Femur (tissue), 1 donor: ENCODE results near the gene ARNT2.

ENCODE experiments used
- DNase-seq: peaks from one replicate; pipeline ENCODE4 v3.0.0-alpha.2; 2017

ARNT2 gene

DNA sequence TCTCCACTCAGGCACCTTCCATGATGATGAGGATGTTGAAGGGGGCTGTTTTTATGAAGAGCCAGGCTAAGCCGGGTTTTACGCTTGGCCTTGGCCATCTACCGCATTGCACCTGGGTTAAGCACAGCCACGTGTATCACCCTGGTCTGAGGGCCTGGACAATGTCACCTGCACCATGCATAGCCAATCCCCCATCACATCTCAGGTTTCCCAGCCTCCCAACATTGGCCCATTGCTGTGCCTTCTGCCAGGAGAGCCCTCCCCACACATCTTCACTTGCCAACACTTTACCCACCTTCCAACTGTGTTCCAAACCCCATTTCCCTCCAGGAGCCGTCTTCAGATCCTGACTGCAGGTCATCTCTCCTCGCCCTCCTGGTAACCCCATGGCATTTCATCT is 155.6 kb downstream of the ARNT2 start:
- DNase-seq: no peak

DNA sequence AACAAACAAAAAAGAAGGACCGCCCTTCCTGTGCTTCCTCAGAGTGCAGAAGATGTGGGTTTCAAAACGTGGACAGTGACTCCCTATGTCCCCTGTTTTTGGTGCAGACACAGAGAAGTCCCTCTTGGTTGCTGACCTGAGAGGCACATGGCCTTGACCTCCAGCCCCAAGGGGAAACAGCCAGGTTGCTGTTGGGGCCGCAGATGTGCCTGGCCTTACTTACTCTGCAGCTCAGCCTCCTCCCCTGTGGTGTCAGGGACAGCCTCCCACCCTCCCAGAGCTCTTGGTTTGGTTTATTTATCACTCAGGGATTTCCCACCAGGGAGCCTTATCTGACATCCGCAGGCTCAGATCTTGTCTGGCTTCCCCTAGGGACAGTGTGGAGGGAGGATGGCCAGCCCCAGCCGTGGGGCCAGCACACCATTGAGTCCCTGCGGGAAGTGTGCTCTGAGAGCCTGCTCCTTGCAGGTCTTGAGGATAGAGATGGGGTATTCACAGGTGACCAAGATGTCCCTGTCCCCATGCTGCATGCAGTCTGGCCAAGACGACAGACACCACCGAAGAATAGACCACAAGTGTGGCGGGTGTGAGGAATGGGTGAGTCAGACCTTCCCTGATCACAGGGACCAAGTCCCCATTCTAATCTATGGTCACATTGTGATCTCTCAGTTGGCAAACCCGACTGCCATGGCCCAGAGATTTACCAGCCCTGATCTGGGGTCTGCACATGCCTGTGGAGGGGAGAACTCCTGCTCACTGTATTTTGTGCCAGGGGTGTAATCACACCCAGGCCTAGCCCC is 156.6 kb downstream of the ARNT2 start:
- DNase-seq: no peak

DNA sequence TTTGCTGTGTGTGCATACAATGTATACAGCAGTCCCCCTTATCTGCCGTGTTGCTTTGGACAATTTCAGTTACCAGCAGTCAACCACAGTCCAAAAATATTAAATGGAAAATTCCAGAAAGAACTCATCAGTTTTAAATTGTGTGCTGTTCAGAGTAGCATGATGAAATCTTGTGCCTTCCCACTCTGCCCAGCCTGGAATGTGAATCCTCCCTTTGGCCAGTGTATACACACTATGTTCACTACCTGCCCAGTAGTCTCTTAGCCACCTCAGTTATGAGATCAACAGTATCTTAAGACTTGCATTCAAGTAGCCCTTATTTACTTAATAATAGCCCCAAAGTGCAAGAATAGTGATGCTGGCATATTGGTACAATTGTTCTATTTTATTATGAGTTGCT is 157.3 kb downstream of the ARNT2 start:
- DNase-seq: no peak

DNA sequence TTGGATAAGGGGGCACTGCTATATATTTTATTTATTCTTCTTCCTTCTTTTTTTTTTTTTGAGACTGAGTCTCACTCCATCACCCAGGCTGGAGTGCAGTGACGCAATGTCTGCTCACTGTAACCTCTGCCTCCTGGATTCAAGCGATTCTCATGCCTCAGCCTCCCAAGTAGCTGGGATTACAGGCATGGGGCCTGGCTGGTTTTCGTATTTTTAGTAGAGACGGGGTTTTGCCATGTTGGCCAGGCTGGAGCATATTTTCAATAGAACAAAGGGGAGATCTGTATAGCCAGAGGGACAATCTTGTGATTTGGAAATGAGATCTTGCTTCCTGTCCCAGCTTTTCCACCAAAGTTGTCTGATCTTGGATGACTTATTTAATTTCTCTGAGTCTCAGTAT is 157.9 kb downstream of the ARNT2 start:
- DNase-seq: no peak

DNA sequence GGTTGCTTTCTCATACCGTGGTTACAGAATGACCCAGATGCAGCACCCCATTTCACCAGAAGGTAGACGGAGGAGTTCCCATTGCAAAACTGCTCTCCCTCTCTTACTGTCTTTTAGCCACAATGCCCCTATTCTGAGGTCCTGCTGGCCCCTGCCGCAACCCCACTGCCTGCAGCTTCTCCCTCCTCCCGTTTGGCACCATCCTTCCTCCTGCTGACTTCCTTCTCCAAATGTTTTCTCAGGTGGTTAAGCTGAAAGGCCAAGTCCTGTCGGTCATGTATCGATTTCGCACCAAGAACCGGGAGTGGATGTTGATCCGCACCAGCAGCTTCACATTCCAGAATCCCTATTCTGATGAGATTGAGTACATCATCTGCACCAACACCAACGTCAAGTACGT is 158.7 kb downstream of the ARNT2 start:
- DNase-seq: no peak

DNA sequence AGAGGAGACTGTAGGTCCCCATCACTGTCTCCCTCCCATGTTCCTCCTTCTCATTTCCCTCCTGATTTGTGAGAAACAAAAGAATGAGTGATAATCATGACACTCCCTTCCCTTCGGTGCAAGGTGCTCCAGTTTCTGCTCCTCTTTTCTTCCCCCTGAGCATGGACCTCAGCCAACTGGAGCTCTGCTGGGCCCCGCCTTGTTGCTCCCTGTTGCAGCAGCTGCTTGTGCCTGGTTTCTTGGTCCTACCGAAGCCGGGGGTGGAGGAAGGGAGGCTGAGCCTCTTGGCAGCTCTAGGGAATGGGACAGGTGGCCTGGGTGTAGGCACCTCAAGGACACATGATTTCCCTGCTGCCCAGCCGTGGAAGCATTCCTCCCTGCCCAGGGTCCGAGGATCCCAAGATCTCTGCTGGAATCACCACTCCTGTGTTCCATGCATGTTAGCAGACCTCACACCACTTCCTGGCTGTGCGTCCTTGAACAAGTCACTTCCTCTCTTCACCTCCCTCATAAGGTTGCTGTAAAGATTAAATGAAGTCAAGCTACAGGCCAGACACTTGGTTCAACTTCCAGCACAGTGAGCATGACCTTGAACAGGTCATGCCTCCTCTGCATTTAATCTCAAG is 159.3 kb downstream of the ARNT2 start:
- no peak for DNase-seq

DNA sequence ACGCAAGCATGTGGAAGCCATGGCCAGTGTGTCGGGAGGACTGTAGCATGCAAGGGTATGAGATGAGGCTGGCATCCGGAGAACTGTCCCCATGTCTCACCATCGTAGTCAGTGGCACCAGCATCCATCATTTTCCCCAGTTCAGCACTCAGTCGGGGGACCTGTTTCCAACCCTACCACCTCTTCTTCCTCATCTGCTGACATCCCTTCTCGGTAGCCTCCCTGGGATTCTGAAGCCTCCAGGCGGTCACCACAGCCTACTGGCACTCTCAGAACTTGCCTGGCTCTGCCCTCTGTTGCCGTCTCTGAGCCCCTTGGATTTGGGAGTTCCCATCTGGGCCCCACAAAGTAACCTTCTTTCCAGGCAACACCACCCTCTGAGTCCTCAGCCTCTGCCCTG is 159.9 kb downstream of the ARNT2 start:
- no peak for DNase-seq

DNA sequence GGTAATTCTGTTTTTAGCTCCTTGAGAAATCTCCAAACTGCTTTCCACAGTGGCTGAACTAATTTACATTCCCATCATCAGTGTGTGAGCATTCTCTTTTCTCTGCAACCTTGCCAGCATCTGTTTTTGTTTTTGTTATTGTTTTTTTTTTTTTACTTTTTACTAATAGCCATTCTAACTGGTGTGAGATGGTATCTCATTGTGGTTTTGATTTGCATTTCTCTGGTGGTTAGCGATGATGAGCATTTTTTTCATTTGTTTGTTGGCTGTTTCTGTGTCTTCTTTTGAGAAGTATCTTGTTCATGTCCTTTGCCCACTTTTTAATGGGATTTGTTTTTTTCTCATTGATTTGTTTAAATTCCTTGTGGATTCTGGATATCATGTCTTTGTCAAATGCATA is 161.2 kb downstream of the ARNT2 start:
- DNase-seq: no peak

DNA sequence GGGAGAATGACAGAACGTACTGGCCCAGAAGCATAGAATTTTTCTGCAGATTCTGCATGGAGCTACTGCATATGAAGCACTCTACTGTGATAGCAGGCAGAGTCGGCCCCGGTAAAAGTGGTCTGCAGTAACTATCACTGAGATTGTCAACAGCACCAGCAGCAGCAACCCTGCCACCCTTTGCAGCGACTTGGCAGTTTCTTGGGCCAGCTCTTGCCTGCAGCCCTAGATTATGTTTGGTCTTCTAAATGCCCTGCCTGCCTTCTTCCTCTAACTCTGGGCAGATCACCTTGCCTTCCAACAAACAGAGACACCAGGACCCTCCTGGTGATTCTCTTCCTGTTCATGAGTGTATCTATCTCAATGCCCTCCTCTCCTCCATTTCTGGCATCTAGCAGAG is 161.8 kb downstream of the ARNT2 start:
- DNase-seq: no peak

DNA sequence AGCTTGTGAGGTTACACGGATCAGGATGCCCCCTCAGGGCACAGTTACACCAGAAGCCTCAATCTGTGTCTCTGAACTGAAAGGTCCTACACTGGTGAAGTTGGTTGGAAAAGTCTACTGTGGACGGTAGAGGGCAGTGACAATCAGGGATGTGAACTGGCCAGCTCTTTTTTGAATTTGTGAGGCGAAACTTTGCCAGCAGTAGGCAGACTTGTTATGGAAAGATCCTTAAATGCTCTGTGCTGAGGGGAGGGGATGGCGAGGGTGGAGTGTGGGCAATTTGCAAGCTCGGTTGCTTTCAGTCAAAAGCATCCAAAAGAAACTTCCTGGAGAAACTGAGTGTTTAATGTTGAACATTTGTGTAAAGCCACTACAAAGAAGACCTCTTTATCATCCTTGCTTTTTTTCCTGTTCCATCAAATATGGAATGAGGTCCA is 163.6 kb downstream of the ARNT2 start:
- peak; percentile 80 for DNase-seq

DNA sequence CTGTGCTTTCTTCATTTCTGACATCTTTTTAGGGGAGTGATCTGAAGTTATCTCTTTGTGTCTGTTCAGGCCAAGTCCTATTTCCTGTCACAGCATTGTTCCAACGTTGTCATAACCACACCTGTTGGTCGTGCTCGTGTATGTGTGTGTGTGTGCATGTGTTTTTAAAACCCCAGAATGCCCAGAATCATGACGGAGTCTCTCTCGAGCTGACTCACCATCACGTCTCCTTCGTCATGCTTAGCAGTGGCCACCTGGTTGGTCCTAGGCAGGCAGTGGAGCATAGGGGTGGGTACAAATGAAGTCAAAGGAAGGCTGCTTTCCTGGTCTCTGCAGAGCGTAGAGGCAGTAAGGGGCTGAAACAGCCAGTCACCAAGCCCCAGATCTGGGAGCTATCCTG is 164.1 kb downstream of the ARNT2 start:
- no peak for DNase-seq

DNA sequence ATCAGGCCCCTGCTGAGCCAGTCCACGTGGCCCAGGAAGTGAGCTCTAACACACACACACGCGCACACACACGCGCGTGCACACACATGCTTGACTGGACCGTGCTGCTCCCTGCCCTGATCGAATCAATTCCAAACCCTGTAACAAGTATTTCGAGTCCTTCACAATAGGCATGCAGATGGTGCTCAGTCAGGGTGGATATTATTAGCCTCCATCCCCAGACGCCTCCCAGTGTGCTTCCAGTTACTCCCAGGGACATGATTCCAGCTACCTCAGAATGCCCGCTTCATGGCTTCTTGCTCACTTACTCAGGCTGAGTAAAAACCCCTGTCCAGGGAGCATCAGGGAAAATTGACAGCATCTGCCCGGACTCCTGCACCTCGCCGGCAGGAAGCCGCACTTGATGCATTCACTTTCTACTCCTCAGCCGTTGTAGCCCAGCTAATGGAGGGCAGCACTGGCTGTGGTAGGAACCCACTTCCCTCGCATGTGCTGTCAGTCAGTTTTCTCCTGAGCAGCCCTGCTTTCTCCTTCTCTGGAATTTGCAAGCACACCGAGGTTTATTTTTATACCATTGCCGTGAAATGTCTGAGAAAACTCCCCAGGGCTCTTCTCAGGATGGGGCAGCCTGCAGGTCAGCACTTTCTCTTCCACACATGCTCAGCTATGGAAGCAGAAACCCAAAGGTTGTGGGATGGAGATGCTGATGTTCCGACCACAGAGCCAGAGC is 164.9 kb downstream of the ARNT2 start:
- no peak for DNase-seq

DNA sequence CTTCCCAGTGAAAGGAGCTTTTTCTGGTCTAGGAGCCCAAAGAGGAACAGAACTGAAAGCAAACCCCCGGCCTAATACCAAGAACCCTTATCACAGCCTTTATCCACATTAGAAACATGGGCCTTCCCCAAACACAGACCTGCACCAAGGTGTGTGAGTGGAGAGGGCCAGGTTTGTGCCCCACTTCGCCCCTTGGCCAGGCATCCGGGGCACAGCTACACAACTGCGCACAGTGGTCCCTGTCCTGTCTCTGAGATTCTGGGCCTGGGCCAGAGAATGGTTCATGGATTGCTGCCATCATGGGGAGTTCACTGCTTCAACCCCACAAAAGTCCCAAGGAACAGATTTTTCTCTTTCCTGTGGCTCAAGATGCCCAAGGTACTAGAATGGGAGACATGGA is 165.5 kb downstream of the ARNT2 start:
- no peak for DNase-seq

DNA sequence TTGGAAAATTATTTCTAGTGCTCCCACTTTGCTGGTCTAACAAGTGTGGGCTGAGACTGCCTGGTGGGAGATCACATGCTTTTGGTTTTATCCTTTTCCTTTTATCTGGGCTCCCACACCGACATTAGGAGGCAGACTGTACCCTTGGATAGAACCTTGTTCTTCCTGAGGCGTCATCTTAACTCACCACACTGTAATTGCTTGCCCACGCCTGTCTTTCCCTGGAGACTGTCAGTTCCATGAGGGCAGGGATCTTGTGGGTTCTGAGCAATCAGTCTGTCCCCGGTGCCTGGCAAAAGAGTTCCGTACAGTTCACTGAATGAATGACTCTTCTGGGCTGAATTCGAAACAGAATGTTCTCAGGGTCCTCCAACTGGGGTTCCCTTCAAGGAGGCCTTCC is 166.4 kb downstream of the ARNT2 start:
- DNase-seq: no peak

DNA sequence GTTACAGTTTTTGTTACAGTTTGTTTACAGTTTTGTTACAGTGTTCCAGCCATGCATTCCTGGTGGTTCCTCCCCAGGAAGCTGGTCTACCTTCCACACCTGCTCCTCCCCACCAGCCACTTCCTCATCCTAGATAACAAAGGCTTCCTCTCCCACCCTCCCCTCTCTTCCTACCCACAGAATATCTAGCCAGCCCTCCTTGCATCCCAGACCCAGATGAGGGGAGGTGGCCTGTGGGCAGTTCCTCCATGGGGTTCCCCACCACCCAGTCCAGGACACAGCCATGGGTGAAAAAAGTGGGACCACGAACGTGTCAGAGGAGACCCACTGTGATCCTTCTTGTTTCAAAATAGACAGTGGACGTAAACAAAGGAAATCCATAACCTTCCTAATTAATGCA is 168.2 kb downstream of the ARNT2 start:
- no peak for DNase-seq

DNA sequence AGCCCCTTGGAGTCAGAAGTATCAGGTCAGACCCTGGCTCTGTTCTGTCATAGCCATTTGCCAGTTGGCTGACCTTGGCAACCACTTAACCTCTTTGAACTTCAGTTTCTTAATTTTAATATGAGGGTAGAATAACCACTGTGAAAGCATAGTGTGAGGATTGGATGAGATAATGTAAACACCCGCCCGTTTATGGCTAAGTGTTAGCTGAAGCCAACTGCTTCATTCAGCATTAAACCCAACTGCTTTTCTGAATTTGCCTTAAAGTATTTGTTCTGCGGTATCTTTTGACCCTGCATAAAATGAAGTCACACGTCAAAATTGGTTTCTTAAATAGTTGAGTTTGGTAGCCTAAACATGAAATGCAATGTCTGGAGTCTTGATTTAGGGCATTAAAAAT is 169.4 kb downstream of the ARNT2 start:
- DNase-seq: no peak

DNA sequence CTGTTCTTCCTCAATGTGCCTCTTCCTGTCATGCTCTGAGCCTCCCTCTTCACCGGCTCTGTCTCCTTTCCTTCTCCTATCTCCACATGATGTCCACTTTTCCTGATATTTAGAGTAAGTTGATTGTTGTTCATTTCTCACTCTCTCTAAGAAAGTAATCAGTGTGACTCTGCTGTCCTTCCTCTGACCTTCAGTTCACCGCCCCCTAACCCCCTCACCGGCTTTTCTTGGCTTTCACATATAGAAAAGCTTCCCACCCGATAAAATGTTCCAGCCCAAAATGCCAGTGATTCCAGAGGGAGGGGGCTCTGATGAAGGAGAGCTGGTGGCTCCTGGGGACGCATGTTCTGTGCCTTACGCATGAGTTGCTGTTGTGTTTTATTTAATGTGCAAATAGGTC is 170.4 kb downstream of the ARNT2 start:
- no peak for DNase-seq

DNA sequence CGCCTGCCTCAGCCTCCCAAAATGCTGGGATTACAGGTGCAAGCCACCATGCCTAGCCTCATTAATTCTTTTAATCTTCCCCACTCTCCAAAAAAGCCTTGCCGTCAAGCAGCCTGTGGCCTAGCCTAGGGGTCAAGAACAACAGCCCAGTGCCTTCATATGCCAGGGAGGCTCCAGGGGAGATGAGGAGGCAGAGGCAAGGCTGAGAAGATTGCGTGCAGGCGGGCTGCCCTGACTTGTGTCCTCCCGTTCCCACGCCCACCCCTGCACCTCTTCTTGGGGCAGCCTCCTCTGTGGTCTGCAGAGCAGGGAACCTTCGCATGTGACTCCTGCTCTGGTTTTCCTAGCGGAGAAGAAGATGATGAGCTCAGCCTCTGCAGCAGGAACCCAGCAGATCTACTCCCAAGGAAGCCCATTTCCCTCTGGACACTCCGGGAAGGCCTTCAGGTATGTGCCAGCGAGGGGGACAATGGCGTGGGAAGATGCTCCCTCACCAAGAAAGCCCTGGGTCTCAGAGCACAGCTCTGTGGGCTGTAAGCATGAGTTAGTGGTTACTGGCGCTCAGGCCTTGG is 172.4 kb downstream of the ARNT2 start:
- no peak for DNase-seq

DNA sequence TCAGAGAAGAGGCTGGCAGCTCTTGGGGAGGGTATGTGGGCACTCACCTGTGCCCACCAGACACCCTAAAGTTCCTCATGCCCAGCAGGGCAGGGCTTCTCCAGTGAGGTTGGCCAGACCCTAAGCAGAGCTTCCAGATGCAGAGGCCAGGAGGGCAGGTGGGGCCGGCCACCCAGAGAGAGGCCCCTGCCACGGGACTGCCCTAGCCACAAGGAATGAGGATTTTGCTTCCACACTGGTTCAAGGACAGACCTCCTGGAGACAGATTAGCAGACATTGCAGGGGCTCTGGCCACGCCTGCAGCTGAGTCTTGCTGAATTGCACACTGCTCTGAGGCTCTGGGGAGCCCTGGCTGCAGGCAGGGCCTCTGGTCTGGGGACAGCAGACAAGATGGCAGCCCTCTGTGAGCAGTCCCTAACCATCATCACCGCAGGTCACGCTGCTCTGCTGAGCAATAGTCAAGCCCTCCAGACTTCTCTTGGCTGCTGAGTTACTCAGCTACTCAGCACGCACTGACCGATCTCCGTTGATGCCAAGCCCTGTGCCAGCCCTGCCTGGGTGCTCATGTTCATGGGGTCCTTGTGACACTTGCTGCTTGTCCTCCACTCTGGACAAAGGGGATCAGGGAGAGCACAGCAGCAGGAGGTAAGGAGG is 173.5 kb downstream of the ARNT2 start:
- no peak for DNase-seq

DNA sequence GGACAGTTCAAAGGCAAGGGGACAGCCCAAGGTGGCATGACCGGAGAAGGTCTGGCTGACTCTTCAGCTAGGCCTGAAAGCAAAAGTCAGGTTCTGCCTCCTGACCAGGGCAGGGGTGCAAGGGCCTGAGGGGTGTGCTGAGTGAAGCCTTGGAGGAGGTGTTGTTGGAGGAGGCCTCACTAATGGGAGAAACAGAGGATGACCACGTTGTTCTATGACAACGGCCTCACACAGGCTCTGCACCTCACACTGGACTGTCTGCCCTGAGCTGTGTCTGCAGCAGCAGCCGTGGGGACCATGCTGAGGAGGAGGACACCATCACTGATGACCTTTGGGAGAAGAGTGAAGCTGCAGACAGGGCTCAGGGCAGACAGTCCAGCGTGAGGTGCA is 174.0 kb downstream of the ARNT2 start:
- no peak for DNase-seq

DNA sequence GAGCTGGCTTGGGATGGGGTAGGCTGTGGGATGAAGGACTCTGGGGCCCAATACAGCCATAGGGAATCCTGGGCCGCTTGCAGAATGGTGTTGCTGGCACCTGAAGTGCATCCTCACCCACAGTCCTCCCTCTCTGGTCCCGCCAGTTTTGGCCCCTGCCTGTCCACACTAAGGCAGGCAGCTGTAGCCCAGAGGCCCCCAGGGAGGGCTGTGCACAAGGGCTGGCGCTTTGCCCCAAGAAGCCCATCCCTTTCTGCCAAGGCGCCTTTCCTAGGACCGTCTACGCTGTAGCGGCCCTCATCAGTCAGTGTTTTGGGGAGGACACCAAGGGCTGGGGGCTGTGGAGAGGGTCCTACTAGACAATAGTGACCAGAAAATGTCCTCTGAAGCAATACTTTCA is 174.7 kb downstream of the ARNT2 start:
- no peak for DNase-seq

DNA sequence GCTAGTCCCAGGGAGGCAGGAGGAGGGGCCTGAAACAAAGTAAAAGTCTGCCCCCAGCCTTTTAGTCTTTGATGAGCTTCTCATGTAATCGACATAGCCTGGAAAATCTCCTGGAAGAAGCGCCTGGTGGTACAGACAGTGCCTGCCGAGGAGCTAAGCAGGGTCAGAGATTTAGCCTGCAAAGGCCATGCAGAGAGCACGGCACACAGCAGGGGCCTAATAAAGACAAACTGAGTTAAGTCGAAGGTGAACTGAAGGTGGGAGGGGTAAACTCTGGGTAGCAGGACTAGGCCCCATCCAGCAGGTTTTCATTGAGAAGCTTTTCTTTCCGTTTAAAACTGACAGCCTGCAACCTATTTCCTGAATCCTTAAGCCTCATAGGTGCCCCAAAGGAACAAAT is 175.4 kb downstream of the ARNT2 start:
- no peak for DNase-seq

DNA sequence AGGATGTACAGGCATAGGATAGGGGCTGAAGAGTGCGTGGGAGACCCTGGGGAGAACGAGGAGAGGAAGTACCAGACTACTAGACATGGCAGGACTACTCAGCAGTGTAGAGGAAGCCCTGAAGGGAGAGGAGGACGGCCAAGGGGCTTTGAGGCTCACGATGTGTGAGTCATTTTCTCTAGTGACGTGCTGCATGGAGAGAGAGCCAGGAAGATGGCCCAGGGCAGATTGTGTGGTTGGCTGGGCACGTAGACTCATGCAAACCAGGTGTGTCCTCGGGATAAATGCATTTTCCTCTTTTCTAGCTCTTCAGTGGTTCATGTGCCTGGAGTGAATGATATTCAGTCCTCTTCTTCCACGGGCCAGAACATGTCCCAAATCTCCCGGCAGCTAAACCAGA is 175.9 kb downstream of the ARNT2 start:
- no peak for DNase-seq
